Measurements from ENCODE around the gene EPHB2.
A peak's percentile ranks its signal among the peaks of the same experiment; 100 is the strongest.

Gene EPHB2

GRCh38 chr1:22717037-22717760 is 6.6 kb downstream of the EPHB2 start:
- Histone ChIP-seq H3K14ac (ENCODE audit: low read length) (no peak overlapping the region), H2BK12ac (ENCODE audit: low read length) (no peak overlapping the region), H2BK5ac (ENCODE audit: low read length) (no peak overlapping the region), H2BK15ac (ENCODE audit: low read length) (no peak overlapping the region), H4K91ac (ENCODE audit: low read depth, low read length, poor library complexity) (no peak overlapping the region), H3K36me3 (replicated peaks in 1 of 2; ENCODE audit: control insufficient read depth in 2 of 2, insufficient read depth in 2 of 2, low read length in 2 of 2) (peaks cover 0 to 4% of the 10 kb centered on the region in 2 donors), H3K4ac (ENCODE audit: low read length) (no peak overlapping the region), H3K18ac (ENCODE audit: low read length) (no peak overlapping the region), H3K9ac (ENCODE audit: low read depth, low read length, poor library complexity) (no peak overlapping the region), H3K79me1 (ENCODE audit: low read depth, low read length) (peaks cover 8% of the 10 kb centered on the region), H4K8ac (ENCODE audit: low read depth, low read length) (no peak overlapping the region), H2AFZ (ENCODE audit: low read length) (no peak overlapping the region), H3K4me3 (ENCODE audit: low read length in 2 of 2) (no peak overlapping the region), H2AK5ac (ENCODE audit: low read depth, low read length) (no peak overlapping the region), H3K27me3 (ENCODE audit: control insufficient read depth in 3 of 3, insufficient read depth in 3 of 3, low read depth in 1 of 3, low read length in 3 of 3) (no peaks in the 10 kb centered on the region), H3K9me3 (replicated peaks in 1 of 2; ENCODE audit: control insufficient read depth in 2 of 2, insufficient read depth in 1 of 2, low read depth in 1 of 2, low read length in 2 of 2) (no peaks in the 10 kb centered on the region), H2BK120ac (ENCODE audit: low read depth, low read length) (no peak overlapping the region), H3K23ac (ENCODE audit: low read depth, low read length, poor library complexity) (no peak overlapping the region), H3K4me1 (ENCODE audit: control insufficient read depth in 2 of 2, insufficient read depth in 1 of 2, low read depth in 1 of 2, low read length in 2 of 2) (peaks cover 2 to 9% of the 10 kb centered on the region in 2 donors), H3K27ac (replicated peaks; ENCODE audit: low read length) (no peak overlapping the region), H3K4me2 (ENCODE audit: insufficient read depth, low read length, poor library complexity, severe bottlenecking) (no peak overlapping the region)
- WGBS, 2 donors (ENCODE audit: extremely low coverage in 2 of 2, insufficient read length in 2 of 2, insufficient replicate concordance in 1 of 2), result no CpG with 5 or more reads among the region's 11 CpGs
- DNase-seq (ENCODE audit: low spot score), result no peak

- Histone ChIP-seq H3K79me1 (ENCODE audit: low read depth, low read length) (peaks cover 7% of the 10 kb centered on the region), H3K4me2 (ENCODE audit: insufficient read depth, low read length, poor library complexity, severe bottlenecking) (no peak overlapping the region), H2BK120ac (ENCODE audit: low read depth, low read length) (no peak overlapping the region), H3K36me3 (replicated peaks in 1 of 2; ENCODE audit: control insufficient read depth in 2 of 2, insufficient read depth in 2 of 2, low read length in 2 of 2) (no peaks in the 10 kb centered on the region), H2AFZ (ENCODE audit: low read length) (no peak overlapping the region), H3K23ac (ENCODE audit: low read depth, low read length, poor library complexity) (no peak overlapping the region), H3K4me1 (ENCODE audit: control insufficient read depth in 2 of 2, insufficient read depth in 1 of 2, low read depth in 1 of 2, low read length in 2 of 2) (peaks cover 2 to 17% of the 10 kb centered on the region in 2 donors), H3K4ac (ENCODE audit: low read length) (no peak overlapping the region), H2BK12ac (ENCODE audit: low read length) (no peak overlapping the region), H3K14ac (ENCODE audit: low read length) (no peak overlapping the region), H4K8ac (ENCODE audit: low read depth, low read length) (no peak overlapping the region), H3K4me3 (ENCODE audit: low read length in 2 of 2) (no peak overlapping the region), H2AK5ac (ENCODE audit: low read depth, low read length) (no peak overlapping the region), H2BK5ac (ENCODE audit: low read length) (no peak overlapping the region), H4K91ac (ENCODE audit: low read depth, low read length, poor library complexity) (no peak overlapping the region), H3K27me3 (ENCODE audit: control insufficient read depth in 3 of 3, insufficient read depth in 3 of 3, low read depth in 1 of 3, low read length in 3 of 3) (no peaks in the 10 kb centered on the region), H3K9ac (ENCODE audit: low read depth, low read length, poor library complexity) (no peak overlapping the region), H3K27ac (replicated peaks; ENCODE audit: low read length) (no peak overlapping the region), H3K9me3 (replicated peaks in 1 of 2; ENCODE audit: control insufficient read depth in 2 of 2, insufficient read depth in 1 of 2, low read depth in 1 of 2, low read length in 2 of 2) (no peaks in the 10 kb centered on the region), H2BK15ac (ENCODE audit: low read length) (no peak overlapping the region), H3K18ac (ENCODE audit: low read length) (no peak overlapping the region)
- no CpG with 5 or more reads among the region's 10 CpGs for WGBS, 2 donors (ENCODE audit: extremely low coverage in 2 of 2, insufficient read length in 2 of 2, insufficient replicate concordance in 1 of 2)
- DNase-seq (ENCODE audit: low spot score), result no peak
These were observed 10.7 kb downstream of the EPHB2 start for GRCh38 chr1:22721122-22721873.

- H2BK120ac ChIP-seq (ENCODE audit: low read depth, low read length), result no peak overlapping the region
- H2BK5ac ChIP-seq (ENCODE audit: low read length), result peak overlapping the region; percentile 42
- no peak overlapping the region for H3K4ac ChIP-seq (ENCODE audit: low read length)
- peak overlapping the region; percentile 27 for H3K14ac ChIP-seq (ENCODE audit: low read length)
- no peak overlapping the region for H3K4me2 ChIP-seq (ENCODE audit: insufficient read depth, low read length, poor library complexity, severe bottlenecking)
- H2BK15ac ChIP-seq (ENCODE audit: low read length), result no peak overlapping the region
- no peak overlapping the region for H3K4me3 ChIP-seq (ENCODE audit: low read length in 2 of 2)
- no peak overlapping the region for H3K27ac ChIP-seq (replicated peaks; ENCODE audit: low read length)
- H3K36me3 ChIP-seq (replicated peaks in 1 of 2; ENCODE audit: control insufficient read depth in 2 of 2, insufficient read depth in 2 of 2, low read length in 2 of 2), result no peaks in the 10 kb centered on the region
- no peaks in the 10 kb centered on the region for H3K9me3 ChIP-seq (replicated peaks in 1 of 2; ENCODE audit: control insufficient read depth in 2 of 2, insufficient read depth in 1 of 2, low read depth in 1 of 2, low read length in 2 of 2)
- peak overlapping the region; percentile 63 for H3K9ac ChIP-seq (ENCODE audit: low read depth, low read length, poor library complexity)
- H2BK12ac ChIP-seq (ENCODE audit: low read length), result no peak overlapping the region
- peak overlapping the region; percentile 76 for H3K18ac ChIP-seq (ENCODE audit: low read length)
- peaks cover 0 to 13% of the 10 kb centered on the region in 2 donors for H3K4me1 ChIP-seq (ENCODE audit: control insufficient read depth in 2 of 2, insufficient read depth in 1 of 2, low read depth in 1 of 2, low read length in 2 of 2)
- H3K23ac ChIP-seq (ENCODE audit: low read depth, low read length, poor library complexity), result peak overlapping the region; percentile 40
- no peaks in the 10 kb centered on the region for H3K27me3 ChIP-seq (ENCODE audit: control insufficient read depth in 3 of 3, insufficient read depth in 3 of 3, low read depth in 1 of 3, low read length in 3 of 3)
- peaks cover 9% of the 10 kb centered on the region for H3K79me1 ChIP-seq (ENCODE audit: low read depth, low read length)
- H2AK5ac ChIP-seq (ENCODE audit: low read depth, low read length), result peak overlapping the region; percentile 31
- no peak overlapping the region for H2AFZ ChIP-seq (ENCODE audit: low read length)
- no peak overlapping the region for H4K8ac ChIP-seq (ENCODE audit: low read depth, low read length)
- DNase-seq (ENCODE audit: low spot score), result no peak
- WGBS, 2 donors (ENCODE audit: extremely low coverage in 2 of 2, insufficient read length in 2 of 2, insufficient replicate concordance in 1 of 2), result no CpG with 5 or more reads among the region's 26 CpGs
- no peak overlapping the region for H4K91ac ChIP-seq (ENCODE audit: low read depth, low read length, poor library complexity)
These were observed 12.4 kb downstream of the EPHB2 start for GRCh38 chr1:22722901-22723550.

GRCh38 chr1:22727873-22728272 is 17.2 kb downstream of the EPHB2 start:
- no peak overlapping the region for H4K8ac ChIP-seq (ENCODE audit: low read depth, low read length)
- H3K18ac ChIP-seq (ENCODE audit: low read length), result no peak overlapping the region
- DNase-seq (ENCODE audit: low spot score), result no peak
- H3K36me3 ChIP-seq (replicated peaks in 1 of 2; ENCODE audit: control insufficient read depth in 2 of 2, insufficient read depth in 2 of 2, low read length in 2 of 2), result no peaks in the 10 kb centered on the region
- H3K14ac ChIP-seq (ENCODE audit: low read length), result no peak overlapping the region
- H2AFZ ChIP-seq (ENCODE audit: low read length), result no peak overlapping the region
- no peak overlapping the region for H2BK5ac ChIP-seq (ENCODE audit: low read length)
- H4K91ac ChIP-seq (ENCODE audit: low read depth, low read length, poor library complexity), result no peak overlapping the region
- peaks cover 2 to 7% of the 10 kb centered on the region in 2 donors for H3K4me1 ChIP-seq (ENCODE audit: control insufficient read depth in 2 of 2, insufficient read depth in 1 of 2, low read depth in 1 of 2, low read length in 2 of 2)
- no peak overlapping the region for H2BK120ac ChIP-seq (ENCODE audit: low read depth, low read length)
- H3K4me2 ChIP-seq (ENCODE audit: insufficient read depth, low read length, poor library complexity, severe bottlenecking), result no peak overlapping the region
- H2BK12ac ChIP-seq (ENCODE audit: low read length), result no peak overlapping the region
- no peak overlapping the region for H2BK15ac ChIP-seq (ENCODE audit: low read length)
- H3K4ac ChIP-seq (ENCODE audit: low read length), result no peak overlapping the region
- no peak overlapping the region for H3K27ac ChIP-seq (replicated peaks; ENCODE audit: low read length)
- H3K4me3 ChIP-seq (ENCODE audit: low read length in 2 of 2), result no peak overlapping the region
- no CpG with 5 or more reads among the region's 2 CpGs for WGBS, 2 donors (ENCODE audit: extremely low coverage in 2 of 2, insufficient read length in 2 of 2, insufficient replicate concordance in 1 of 2)
- H3K9me3 ChIP-seq (replicated peaks in 1 of 2; ENCODE audit: control insufficient read depth in 2 of 2, insufficient read depth in 1 of 2, low read depth in 1 of 2, low read length in 2 of 2), result no peaks in the 10 kb centered on the region
- no peak overlapping the region for H3K23ac ChIP-seq (ENCODE audit: low read depth, low read length, poor library complexity)
- H3K79me1 ChIP-seq (ENCODE audit: low read depth, low read length), result peaks cover 10% of the 10 kb centered on the region
- no peak overlapping the region for H2AK5ac ChIP-seq (ENCODE audit: low read depth, low read length)
- H3K9ac ChIP-seq (ENCODE audit: low read depth, low read length, poor library complexity), result no peak overlapping the region
- H3K27me3 ChIP-seq (ENCODE audit: control insufficient read depth in 3 of 3, insufficient read depth in 3 of 3, low read depth in 1 of 3, low read length in 3 of 3), result no peaks in the 10 kb centered on the region

All from neuronal stem cell (in vitro differentiated cells).